Kidney (tissue), 14 donors: ENCODE results near the gene DDX5. TPM values are rescaled to one million over a fixed set of nuclear protein-coding genes. Genes with fewer than 3 reads are reported as not detected.
"Not testable (repeated sequence)": the region's sequence is repeated elsewhere in the genome, so short reads cannot be mapped to it uniquely, and the experiment has no call there.

ENCODE experiments used
- DNase-seq, 5 donors: peaks; one replicate each; pipeline ENCODE4 v3.0.0-alpha.2; 2013 to 2020
- FAIRE-seq: peaks from 2 replicates; lab custom pipeline; 2012; peaks lifted over from hg19 to GRCh38; lab: Jason Lieb, UNC
- H3K27ac ChIP-seq, 2 donors: one replicate each; pipeline ENCODE4 v1.7.0; 2013; ENCODE audit warnings: low read depth in 2 of 2, low read length in 2 of 2, inconsistent platforms in 1 of 2
- H3K27me3 ChIP-seq: one replicate; pipeline ENCODE4 v1.7.1; 2013; ENCODE audit warnings: low read length, inconsistent platforms; ENCODE audit not compliant: control insufficient read depth, insufficient read depth
- H3K36me3 ChIP-seq, 3 donors: one replicate each; pipeline versions ENCODE4 v1.7.0 to v1.7.1; 2013; ENCODE audit warnings: low read length in 3 of 3, control low read depth in 1 of 3, inconsistent platforms in 1 of 3; ENCODE audit not compliant: insufficient read depth in 3 of 3, control insufficient read depth in 2 of 3
- H3K4me1 ChIP-seq, 3 donors: one replicate each; pipeline versions ENCODE4 v1.7.0 to v1.7.1; 2013; ENCODE audit warnings: low read length in 3 of 3, inconsistent platforms in 1 of 3, low read depth in 1 of 3; ENCODE audit not compliant: control insufficient read depth in 2 of 3, insufficient read depth in 2 of 3
- H3K4me3 ChIP-seq, 3 donors: one replicate each; pipeline versions ENCODE4 v1.7.0 to v1.8.1; 2013; ENCODE audit warnings: low read length in 3 of 3, control low read depth in 1 of 3, inconsistent platforms in 1 of 3
- H3K9ac ChIP-seq, 3 donors: one replicate each; pipeline versions ENCODE4 v1.7.0 to v1.7.1; 2013; ENCODE audit warnings: low read length in 3 of 3, control low read depth in 1 of 3, inconsistent platforms in 1 of 3
- H3K9me3 ChIP-seq, 3 donors: one replicate each; pipeline versions ENCODE4 v1.7.0 to v1.7.1; 2013; ENCODE audit warnings: low read length in 3 of 3, control low read depth in 1 of 3, inconsistent platforms in 1 of 3; ENCODE audit not compliant: control insufficient read depth in 2 of 3, insufficient read depth in 1 of 3
- intact Hi-C: fragments of 100-400 bp; cut with DNase I; formaldehyde crosslinking; loops from one replicate; pipeline ENCODE4 v1.11.1; 2022
- polyA plus RNA-seq: library from polyadenylated mRNA; stranded (reverse); fragments of 350-450 nt; fragmentation: Illumina TruSeq; extraction: RNeasy Lipid Tissue Mini Kit (QIAGEN cat#74804); gene quantifications from one replicate; pipeline ENCODE4 v1.2.3, GENCODE V29; 2014; ENCODE audit warnings: low read depth, low replicate concordance; ENCODE audit not compliant: insufficient read depth
- total RNA-seq: library from RNA; stranded (reverse); fragmentation: NEBNext Ultra II Directional; extraction: Animal tissue kit (Norgen Biotek cat#: 25700); gene quantifications from one replicate; pipeline ENCODE4 v1.2.1, GENCODE V29; 2021
- TF ChIP-seq, protein P1 (sequence below): IDR thresholded peaks from 3 replicates; pipeline ENCODE4 v1.5.1; 2012; ENCODE audit warnings: mild to moderate bottlenecking, moderate library complexity, borderline replicate concordance; ENCODE audit not compliant: insufficient read depth; ENCODE audit errors: extremely low read depth
- donor health status: control.
- donor health status: control.
- donor health status: control.
- donor health status: control.
- donor health status: control.
- donor health status: DM: yes; HTN: yes; CAD: no.
- donor health status: Normal renal cell carcinoma (clear cell type).

DDX5 gene
- total and polyA plus RNA-seq, 2 donors from 2014 or later: 343 to 769 TPM

DNA sequence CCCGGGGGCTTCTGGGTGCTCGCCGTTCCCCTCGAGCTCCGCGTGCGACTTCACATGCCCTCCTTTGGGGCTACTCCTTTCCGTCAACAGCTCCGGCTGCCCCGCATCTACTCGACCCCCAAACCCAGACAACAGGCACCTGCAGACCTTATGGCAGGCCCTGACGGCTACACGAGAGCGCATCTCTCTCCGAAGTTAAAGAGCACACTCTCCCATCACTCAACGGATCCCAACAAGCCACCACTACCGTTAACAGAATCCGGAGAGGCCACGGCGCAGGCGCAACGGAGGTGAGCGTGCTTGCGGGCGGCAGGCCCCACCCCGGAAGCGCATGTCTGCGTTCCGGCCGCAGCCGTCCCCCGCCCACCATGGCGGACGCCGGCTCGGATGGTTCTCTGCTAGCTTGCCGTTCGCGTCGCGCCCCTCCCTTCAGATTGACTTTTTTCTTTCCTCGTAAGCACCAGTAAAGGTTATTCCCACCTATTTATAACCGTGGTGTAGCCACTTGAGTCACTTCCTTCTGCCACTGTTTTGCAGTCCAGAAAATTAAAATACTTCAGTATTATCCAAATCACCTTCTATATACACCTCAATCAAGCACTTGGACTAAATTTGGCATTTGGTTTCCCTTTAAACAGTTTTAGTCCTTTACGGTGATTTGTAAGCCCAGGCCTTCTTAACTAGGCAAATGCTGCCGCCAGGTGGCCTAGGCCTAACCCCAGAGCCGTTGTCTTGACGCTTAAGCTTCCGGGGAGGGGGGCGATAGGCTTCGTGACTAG is 9.1 kb downstream of the DDX5 start, which contains the start of gene POLG2:
POLG2 (minus strand) TSS at position 269 of the 779 bp plus-strand sequence; CDS start at position 183, 86 bp downstream.
- peak; percentile 93 to 97 (median 96) for DNase-seq
- H3K27me3 ChIP-seq: no peaks in the 10 kb centered on the region
- H3K4me1 ChIP-seq: peaks cover 0 to 15% (median 7%) of the 10 kb centered on the region in 3 donors
- peak within 1 kb of the TSS; percentile 85 to 97 (median 91) for H3K4me3 ChIP-seq
- H3K9me3 ChIP-seq: no peaks in the 10 kb centered on the region
- peaks cover 29 to 44% (median 32%) of the 10 kb centered on the region in 3 donors for H3K36me3 ChIP-seq
- intact Hi-C loops: loop anchor here (10.0 kb wide), 1 partner anchor 72 kb away; no protein-coding TSS in a partner anchor
- H3K9ac ChIP-seq: peak within 1 kb of the TSS; percentile 56 to 95 (median 77)
- no peak for FAIRE-seq
- TF ChIP-seq, protein P1, sequence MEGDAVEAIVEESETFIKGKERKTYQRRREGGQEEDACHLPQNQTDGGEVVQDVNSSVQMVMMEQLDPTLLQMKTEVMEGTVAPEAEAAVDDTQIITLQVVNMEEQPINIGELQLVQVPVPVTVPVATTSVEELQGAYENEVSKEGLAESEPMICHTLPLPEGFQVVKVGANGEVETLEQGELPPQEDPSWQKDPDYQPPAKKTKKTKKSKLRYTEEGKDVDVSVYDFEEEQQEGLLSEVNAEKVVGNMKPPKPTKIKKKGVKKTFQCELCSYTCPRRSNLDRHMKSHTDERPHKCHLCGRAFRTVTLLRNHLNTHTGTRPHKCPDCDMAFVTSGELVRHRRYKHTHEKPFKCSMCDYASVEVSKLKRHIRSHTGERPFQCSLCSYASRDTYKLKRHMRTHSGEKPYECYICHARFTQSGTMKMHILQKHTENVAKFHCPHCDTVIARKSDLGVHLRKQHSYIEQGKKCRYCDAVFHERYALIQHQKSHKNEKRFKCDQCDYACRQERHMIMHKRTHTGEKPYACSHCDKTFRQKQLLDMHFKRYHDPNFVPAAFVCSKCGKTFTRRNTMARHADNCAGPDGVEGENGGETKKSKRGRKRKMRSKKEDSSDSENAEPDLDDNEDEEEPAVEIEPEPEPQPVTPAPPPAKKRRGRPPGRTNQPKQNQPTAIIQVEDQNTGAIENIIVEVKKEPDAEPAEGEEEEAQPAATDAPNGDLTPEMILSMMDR: peak; percentile 24
- H3K27ac ChIP-seq: peak within 1 kb of the TSS; percentile 76 to 88

DNA sequence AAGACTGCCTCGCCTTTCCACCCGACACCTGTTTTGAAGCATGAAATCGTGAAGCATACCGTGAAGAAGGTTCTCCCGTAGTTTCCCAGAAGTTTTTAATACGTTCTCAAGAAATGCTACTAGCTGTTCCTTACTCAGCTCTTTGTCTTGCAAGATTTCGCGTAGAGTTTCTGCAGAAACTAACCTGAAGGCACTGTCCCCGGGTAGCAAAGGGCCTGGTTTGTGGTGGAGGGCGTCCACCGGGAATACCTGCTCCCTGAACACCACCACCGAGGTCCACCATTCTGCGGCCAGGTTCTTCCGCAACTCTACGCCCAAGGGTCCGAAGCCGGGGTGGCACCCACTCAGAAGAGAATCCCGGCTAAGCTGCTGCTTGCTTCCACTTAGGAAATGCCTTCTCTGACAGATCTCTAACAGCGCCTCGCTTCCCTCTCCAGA is 9.7 kb downstream of the DDX5 start:
- no peaks in the 10 kb centered on the region for H3K9me3 ChIP-seq
- DNase-seq (peak in 1 of 5 donors; percentile 12), FAIRE-seq (no peak)
- intact Hi-C loops: loop anchor here (10.0 kb wide), 1 partner anchor 72 kb away; no protein-coding TSS in a partner anchor
- TF ChIP-seq, protein P1: no peak
- H3K9ac ChIP-seq: peak overlapping the region; percentile 35 to 95 (median 77)
- peaks cover 0 to 15% (median 7%) of the 10 kb centered on the region in 3 donors for H3K4me1 ChIP-seq
- H3K27me3 ChIP-seq: no peaks in the 10 kb centered on the region
- H3K36me3 ChIP-seq: peaks cover 23 to 41% (median 31%) of the 10 kb centered on the region in 3 donors
- peak overlapping the region; percentile 85 to 97 (median 91) for H3K4me3 ChIP-seq
- H3K27ac ChIP-seq: peak overlapping the region; percentile 76 to 88

DNA sequence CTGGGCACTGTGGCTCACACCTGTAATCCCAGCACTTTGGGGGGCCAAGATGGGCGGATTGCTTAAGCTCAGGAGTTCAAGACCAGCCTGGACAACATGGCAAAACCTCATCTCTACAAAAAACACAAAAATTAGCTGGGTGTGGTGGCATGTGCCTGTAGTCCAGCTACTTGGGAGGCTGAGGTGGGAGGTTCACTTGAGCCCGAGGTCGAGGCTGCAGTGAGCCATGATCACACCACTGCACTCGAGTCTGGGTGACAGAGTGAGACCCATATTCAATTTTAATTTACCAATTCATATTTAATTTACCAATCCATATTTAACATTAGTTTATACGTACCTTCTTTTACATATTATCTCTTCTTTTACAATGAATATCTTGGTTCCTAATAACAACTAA is 10.8 kb downstream of the DDX5 start:
- H3K27ac ChIP-seq, FAIRE-seq, H3K27me3 ChIP-seq, H3K4me3 ChIP-seq, DNase-seq, H3K9ac ChIP-seq, H3K9me3 ChIP-seq, H3K4me1 ChIP-seq: not testable (repeated sequence)
- intact Hi-C loops: loop anchor here (10.0 kb wide), 1 partner anchor 70 kb away; no protein-coding TSS in a partner anchor
- peaks cover 15 to 36% (median 25%) of the 10 kb centered on the region in 3 donors for H3K36me3 ChIP-seq

DNA sequence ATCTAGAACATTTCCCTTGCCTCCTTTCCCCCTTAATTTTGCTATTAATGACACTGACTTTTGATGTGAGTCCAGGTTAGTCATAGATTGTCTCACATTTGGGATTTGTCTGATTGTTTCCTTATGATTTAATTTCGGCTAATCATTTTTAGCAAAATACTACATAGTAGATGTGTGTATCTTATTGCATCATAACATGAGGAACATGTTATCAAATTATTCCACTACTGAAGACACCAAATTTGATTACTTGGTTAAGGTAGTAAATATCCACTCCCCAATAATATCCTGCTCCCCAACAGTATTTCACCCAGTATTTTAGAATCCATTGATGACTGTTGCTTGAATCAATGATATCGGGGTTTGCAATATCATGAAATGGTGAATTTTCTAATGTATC is 12.0 kb downstream of the DDX5 start:
- Histone ChIP-seq H3K4me1 (peaks cover 0 to 7% (median 7%) of the 10 kb centered on the region in 3 donors), H3K4me3 (no peak overlapping the region), H3K27ac (no peak overlapping the region), H3K9me3 (no peaks in the 10 kb centered on the region), H3K9ac (no peak overlapping the region), H3K36me3 (peaks cover 11 to 30% (median 20%) of the 10 kb centered on the region in 3 donors), H3K27me3 (no peaks in the 10 kb centered on the region)
- no peak for FAIRE-seq
- TF ChIP-seq, protein P1: no peak
- no peak for DNase-seq
- intact Hi-C loops: loop anchor here (10.0 kb wide), 1 partner anchor 69 kb away; no protein-coding TSS in a partner anchor
